Transverse colon (tissue), 4 donors: ENCODE measurements around the gene BMX.

Experiments
- POLR2A ChIP-seq: fragments of 450-650 bp; IDR thresholded peaks from one replicate; pipeline ENCODE4 v1.6.1; 2016; ENCODE audit warnings: antibody characterized with exemption, mild to moderate bottlenecking, moderate library complexity
- POLR2AphosphoS5 ChIP-seq, 3 donors: sonication (generic); formaldehyde crosslinking; IDR thresholded peaks; one replicate each; pipeline ENCODE4 v1.6.1; 2016; ENCODE audit warnings: antibody characterized with exemption in 3 of 3
- TF ChIP-seq, protein P1 (sequence below), 5 experiments: fragments of 200-600 bp in 3 of 5; fragments of 450-650 bp in 2 of 5; sonication (generic) in 3 of 5; IDR thresholded peaks; 1 replicate in 2 of 5; 2 replicates in 3 of 5; pipeline ENCODE4 v1.5.1; 2016 to 2017; ENCODE audit warnings: antibody characterized with exemption in 5 of 5, inconsistent platforms in 3 of 5, mild to moderate bottlenecking in 2 of 5, moderate library complexity in 1 of 5

DNA sequence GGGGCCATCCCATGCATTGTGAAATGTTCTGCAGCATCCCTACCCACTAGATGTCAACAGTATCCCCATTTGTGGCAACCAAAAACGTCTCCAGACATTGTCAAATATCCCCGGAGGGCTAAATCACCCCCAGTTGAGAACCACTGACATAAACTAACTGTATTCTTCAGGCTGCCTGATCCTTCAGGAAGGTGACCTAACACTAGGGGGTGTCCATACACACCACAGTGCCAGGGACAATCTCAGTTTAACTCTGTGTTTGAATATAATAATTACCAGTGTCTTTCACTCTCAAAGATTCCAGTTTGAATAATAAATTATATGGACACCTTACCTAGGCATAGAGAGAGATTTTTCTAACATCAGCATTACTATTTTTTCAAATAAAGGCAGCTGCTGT is 93.8 kb downstream of the BMX start:
- TF ChIP-seq POLR2A (no peak), POLR2AphosphoS5 (IDR thresholded peaks at IDR 0.05) (no peak)
- TF ChIP-seq, protein P1, sequence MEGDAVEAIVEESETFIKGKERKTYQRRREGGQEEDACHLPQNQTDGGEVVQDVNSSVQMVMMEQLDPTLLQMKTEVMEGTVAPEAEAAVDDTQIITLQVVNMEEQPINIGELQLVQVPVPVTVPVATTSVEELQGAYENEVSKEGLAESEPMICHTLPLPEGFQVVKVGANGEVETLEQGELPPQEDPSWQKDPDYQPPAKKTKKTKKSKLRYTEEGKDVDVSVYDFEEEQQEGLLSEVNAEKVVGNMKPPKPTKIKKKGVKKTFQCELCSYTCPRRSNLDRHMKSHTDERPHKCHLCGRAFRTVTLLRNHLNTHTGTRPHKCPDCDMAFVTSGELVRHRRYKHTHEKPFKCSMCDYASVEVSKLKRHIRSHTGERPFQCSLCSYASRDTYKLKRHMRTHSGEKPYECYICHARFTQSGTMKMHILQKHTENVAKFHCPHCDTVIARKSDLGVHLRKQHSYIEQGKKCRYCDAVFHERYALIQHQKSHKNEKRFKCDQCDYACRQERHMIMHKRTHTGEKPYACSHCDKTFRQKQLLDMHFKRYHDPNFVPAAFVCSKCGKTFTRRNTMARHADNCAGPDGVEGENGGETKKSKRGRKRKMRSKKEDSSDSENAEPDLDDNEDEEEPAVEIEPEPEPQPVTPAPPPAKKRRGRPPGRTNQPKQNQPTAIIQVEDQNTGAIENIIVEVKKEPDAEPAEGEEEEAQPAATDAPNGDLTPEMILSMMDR (IDR thresholded peaks at IDR 0.05) = no peak
